Stimulated activated CD4-positive, alpha-beta T cell treated with anti-CD3 and anti-CD28 coated beads, Interleukin-12 subunit alpha, Interleukin-12 subunit beta, amount 100 ng/mL, for 4 hours (primary cell): ENCODE measurements around the gene RPL39L.

Experiments
- DNase-seq: peaks from one replicate; pipeline ENCODE4 v3.0.0-alpha.2; 2020

The RPL39L gene

DNA sequence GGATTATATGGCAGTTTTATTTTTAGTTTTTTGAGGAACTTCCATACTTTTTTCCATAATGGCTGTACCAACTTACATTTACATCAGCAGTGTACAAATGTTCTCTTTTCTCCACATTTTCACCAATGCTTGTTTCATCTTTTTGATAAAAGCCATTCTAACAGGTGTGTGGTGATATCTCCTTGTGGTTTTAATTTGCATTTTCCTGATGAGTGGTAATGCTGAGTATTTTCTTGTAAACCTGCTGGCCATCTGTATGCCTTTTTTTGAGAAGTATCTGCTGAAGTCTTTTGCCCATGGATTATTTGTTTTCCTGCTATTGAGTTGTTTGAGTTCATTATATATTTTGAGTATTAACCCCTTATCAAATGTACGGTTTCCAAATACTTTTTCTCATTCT lies 50.6 kb downstream of the RPL39L start:
- no peak for DNase-seq

DNA sequence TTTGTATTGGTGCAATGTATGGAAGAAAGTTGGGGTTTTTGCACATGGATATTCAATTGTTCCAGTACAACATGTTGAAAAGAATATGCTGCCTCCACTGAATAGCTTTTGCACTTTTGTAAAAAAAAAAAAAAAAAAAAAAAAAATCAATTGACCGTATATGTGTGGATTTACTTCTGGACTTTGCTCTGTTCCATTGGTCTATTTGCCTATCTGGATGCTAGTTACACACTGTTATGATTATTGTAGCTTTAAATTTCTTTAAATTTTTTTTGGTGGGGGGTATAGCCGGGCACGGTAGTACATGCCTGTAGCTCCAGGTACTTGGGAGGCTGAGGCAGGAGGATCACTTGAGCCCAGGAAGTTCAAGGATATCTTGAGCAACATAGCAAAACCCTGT lies 52.5 kb downstream of the RPL39L start:
- DNase-seq = no peak

- DNase-seq = no peak
Observed at GRCh38 chr3:187085933-187086332, 53.4 kb downstream of the RPL39L start.

- no peak for DNase-seq
Observed at GRCh38 chr3:187085021-187085666, 54.2 kb downstream of the RPL39L start.

GRCh38 chr3:187084580-187084979 lies 54.7 kb downstream of the RPL39L start:
- DNase-seq = no peak

GRCh38 chr3:187084126-187084525 lies 55.2 kb downstream of the RPL39L start:
- no peak for DNase-seq

DNA sequence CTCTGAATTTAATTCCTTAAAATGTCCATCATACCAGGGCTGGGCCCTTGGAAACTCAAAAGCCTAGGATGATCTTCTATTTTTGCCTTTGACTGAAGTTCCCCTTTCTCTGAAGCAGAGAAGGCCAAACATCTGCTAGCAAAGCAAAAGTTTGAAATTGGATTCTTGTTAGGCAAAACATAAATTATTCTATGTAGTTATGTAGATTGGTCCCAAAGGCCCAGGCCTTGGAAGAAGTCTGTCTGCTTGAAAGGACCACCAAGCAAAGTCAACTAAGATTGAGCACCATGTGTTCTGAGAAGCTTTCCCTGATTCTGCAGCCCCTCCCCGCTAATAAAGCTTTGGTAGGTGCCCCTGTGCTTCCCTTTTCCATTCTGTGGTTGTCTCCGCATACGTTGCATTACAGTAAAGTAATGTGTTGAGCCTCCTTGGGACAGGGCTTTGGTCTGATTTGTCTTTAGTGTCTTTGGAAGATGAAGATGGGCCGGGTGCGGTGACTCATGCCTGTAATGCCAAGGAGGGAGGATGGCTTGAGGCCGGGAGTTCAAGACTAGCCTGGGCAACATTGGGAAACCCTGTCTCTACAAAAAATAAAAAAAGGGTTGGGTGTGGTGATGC lies 56.4 kb downstream of the RPL39L start:
- no peak for DNase-seq

DNA sequence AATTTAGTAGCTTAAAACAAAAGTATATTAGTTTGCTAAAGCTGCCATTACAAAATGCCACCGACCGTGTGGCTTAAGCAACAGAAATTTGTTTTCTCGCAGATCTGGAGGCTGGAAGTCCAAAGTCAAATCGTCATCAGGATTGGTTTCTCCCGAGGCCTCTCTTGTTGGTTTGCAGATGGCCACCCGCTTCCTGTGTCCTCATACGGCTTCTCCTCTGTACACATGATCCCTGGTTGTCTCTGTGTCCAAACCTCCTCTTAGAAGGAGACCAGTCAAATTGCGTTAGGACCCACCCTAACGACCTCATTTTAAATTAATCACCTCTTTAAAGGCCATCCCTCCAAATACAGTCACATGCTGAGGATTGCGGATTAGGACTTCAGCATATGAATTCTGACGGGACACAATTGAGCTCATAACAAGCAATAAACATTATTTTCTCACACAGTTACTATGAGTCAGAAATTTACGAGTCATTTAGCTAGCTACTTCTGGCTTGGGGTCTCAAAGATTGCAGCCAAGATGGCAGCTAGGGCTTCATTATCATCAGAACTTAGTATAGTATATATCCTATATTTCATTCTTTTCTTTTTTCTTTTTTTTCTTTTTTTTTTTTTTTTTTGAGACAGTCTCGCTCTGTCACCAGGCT lies 58.4 kb downstream of the RPL39L start:
- DNase-seq = no peak

GRCh38 chr3:187079090-187080022 lies 59.9 kb downstream of the RPL39L start:
- no peak for DNase-seq

DNA sequence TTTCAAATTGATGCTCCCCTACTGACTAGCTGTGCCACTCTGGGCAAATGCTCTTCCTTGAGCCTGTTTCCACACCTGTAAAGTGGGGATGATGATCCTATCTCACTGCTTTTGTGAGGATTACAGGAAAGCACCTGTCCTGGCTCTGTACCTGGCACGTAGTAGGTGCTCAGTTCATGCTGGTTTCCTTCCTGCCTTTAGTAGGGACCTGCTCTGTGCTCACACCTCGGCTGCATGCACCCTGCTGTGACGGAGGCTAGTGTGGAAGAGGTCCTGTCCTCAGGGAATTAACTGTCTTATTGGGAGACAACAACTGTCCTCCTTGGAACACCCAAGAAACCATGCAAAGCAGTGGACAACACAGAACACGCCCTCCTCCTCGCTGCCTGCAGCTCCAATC lies 61.8 kb downstream of the RPL39L start:
- DNase-seq = no peak

DNA sequence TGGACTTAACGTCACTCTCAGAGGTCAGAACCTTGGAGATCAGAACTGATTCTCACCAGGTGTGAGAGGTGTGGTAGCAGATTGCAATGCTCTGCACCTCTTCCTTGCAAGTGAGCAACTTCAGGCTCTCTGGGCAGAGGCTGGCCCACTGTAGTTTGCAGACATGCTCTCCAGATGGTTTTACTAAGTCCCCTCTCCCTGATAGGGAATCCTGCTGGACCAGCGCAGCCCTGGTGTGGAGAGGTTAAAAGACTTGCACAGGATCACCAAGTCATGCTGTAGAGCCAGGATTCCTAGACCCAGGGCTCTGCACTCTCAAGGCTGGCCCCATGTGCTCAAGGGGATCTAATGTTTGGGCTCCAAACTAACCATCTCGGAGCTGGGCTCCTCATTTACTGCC lies 62.2 kb downstream of the RPL39L start:
- no peak for DNase-seq

- DNase-seq = no peak
Observed at GRCh38 chr3:187076297-187076696, 63.0 kb downstream of the RPL39L start.

DNA sequence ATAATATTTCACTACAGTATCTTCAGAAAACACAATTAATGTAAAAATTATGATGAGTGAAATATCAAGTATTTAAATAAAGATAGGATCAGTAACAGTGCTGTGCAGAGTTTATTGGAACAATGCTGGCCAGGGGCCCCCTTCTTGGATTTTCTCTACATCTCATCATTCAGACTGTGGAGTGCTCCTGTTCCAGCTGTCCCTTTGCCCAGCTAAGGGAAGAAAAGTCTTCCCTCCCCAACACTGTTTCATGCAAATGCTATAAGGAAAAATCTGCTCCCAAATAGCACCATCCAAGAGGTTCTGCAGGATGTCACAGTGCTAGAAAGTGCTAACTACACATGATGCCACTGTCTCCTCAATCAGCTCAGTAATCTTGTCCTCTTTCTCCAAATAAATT lies 64.5 kb downstream of the RPL39L start:
- no peak for DNase-seq

GRCh38 chr3:187073581-187074098 lies 65.7 kb downstream of the RPL39L start:
- DNase-seq = no peak

DNA sequence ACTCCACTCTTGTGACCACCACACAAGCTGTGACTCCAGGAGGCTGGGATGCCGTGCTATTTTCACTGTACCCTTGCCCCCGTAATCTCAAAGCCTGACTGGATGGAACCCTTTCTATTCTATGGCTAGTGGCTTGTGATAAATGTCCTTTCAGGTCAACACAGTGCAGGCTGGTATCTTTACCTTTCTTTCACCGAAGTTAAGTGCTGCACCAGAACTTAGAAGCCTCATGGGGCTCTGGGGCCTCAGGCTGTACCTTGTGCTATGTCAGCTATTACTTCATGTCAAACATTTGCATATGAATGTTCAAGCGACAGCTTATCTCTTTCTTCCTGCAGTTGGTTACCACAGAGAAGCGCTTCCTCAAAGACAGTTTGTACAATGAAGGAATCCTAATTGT lies 66.8 kb downstream of the RPL39L start:
- no peak for DNase-seq

DNA sequence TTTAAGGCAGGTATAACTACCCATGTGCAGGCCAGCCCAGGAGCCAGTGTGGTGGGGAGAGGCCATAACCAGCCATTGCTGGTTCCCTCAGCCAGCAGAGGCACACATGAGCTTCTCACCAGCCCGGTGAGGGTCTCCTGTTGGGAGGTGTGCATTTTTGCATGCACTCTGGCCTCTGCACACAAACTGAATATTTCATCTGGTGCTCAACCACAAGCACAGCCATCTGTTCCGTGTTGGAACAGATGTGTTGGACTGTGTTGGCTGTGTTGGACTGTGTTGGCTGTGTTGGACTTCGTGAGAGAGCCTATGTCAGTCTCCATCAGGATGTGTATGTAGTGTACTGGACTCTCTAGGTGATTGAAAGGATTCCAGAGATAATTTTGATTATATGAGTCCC lies 67.2 kb downstream of the RPL39L start:
- DNase-seq = no peak
